H9 (cell line): ENCODE data around the gene ERMAP. TPM values are rescaled to one million over a fixed set of nuclear protein-coding genes. Genes with fewer than 3 reads are reported as not detected.

Experiments
- DNase-seq: peaks from one replicate; pipeline ENCODE4 v3.0.0-alpha.2; 2017
- H2AFZ ChIP-seq: one replicate; pipeline ENCODE4 v1.6.1; 2013; ENCODE audit warnings: mild to moderate bottlenecking, low read length, control low read depth, moderate library complexity
- H2AK5ac ChIP-seq: 2 replicates; pipeline ENCODE4 v1.6.1; 2013; ENCODE audit warnings: low read length, control low read depth, mixed read lengths; ENCODE audit not compliant: insufficient read length
- H2BK120ac ChIP-seq: one replicate; pipeline ENCODE4 v1.6.1; 2013; ENCODE audit warnings: low read depth, mild to moderate bottlenecking, low read length, control low read depth, inconsistent platforms; ENCODE audit not compliant: poor library complexity, severe bottlenecking
- H2BK12ac ChIP-seq: 2 replicates; pipeline ENCODE4 v1.6.1; 2013; ENCODE audit warnings: low read length, control low read depth, mixed read lengths, low read depth; ENCODE audit not compliant: insufficient read length
- H2BK15ac ChIP-seq: 2 replicates; pipeline ENCODE4 v1.6.1; 2013; ENCODE audit warnings: low read depth, low read length, control low read depth
- H2BK20ac ChIP-seq: one replicate; pipeline ENCODE4 v1.6.1; 2013; ENCODE audit warnings: low read depth, mild to moderate bottlenecking, low read length, control low read depth, inconsistent platforms; ENCODE audit not compliant: poor library complexity, severe bottlenecking
- H2BK5ac ChIP-seq: 2 replicates; pipeline ENCODE4 v1.6.1; 2013; ENCODE audit warnings: low read length, control low read depth, mixed read lengths; ENCODE audit not compliant: insufficient read length
- H3K14ac ChIP-seq: 2 replicates; pipeline ENCODE4 v1.6.1; 2013; ENCODE audit warnings: low read length, control low read depth; ENCODE audit not compliant: insufficient read depth
- H3K18ac ChIP-seq: 2 replicates; pipeline ENCODE4 v1.6.1; 2013; ENCODE audit warnings: low read depth, mild to moderate bottlenecking, mixed read lengths, low read length, control low read depth; ENCODE audit not compliant: insufficient read length
- H3K23ac ChIP-seq: 2 replicates; pipeline ENCODE4 v1.6.1; 2013; ENCODE audit warnings: low read length, control low read depth, mixed read lengths, low read depth; ENCODE audit not compliant: insufficient read length
- H3K23me2 ChIP-seq: 2 replicates; pipeline ENCODE4 v1.6.1; 2013; ENCODE audit warnings: low read depth, mild to moderate bottlenecking, mixed read lengths, low read length, control low read depth; ENCODE audit not compliant: insufficient read length, poor library complexity, severe bottlenecking
- H3K27ac ChIP-seq: 2 replicates; pipeline ENCODE4 v1.5.1; 2013; ENCODE audit warnings: low read length, control low read depth, mixed read lengths, low read depth; ENCODE audit not compliant: insufficient read length
- H3K27me3 ChIP-seq: 2 replicates; pipeline ENCODE4 v1.6.1; 2013; ENCODE audit warnings: low read length, control low read depth, inconsistent platforms; ENCODE audit not compliant: insufficient read depth
- H3K4ac ChIP-seq: 2 replicates; pipeline ENCODE4 v1.6.1; 2013; ENCODE audit warnings: low read depth, mild to moderate bottlenecking, control low read depth, inconsistent platforms, low read length, moderate library complexity
- H3K4me1 ChIP-seq: 2 replicates; pipeline ENCODE4 v1.6.1; 2013; ENCODE audit warnings: low read length, control low read depth, inconsistent platforms; ENCODE audit not compliant: insufficient read depth
- H3K4me2 ChIP-seq: 2 replicates; pipeline ENCODE4 v1.6.1; 2013; ENCODE audit warnings: low read length, control low read depth, mixed read lengths; ENCODE audit not compliant: insufficient read length, insufficient read depth
- H3K56ac ChIP-seq: 2 replicates; pipeline ENCODE4 v1.6.1; 2013; ENCODE audit warnings: low read depth, mild to moderate bottlenecking, mixed read lengths, low read length, control low read depth; ENCODE audit not compliant: insufficient read length
- H3K79me1 ChIP-seq: 2 replicates; pipeline ENCODE4 v1.6.1; 2013; ENCODE audit warnings: low read depth, mild to moderate bottlenecking, moderate library complexity, low read length, control low read depth, inconsistent platforms; ENCODE audit not compliant: insufficient read depth, poor library complexity, severe bottlenecking
- H3K79me2 ChIP-seq: 2 replicates; pipeline ENCODE4 v1.6.1; 2013; ENCODE audit warnings: low read length, control low read depth, inconsistent platforms; ENCODE audit not compliant: insufficient read depth
- H3K9ac ChIP-seq: 2 replicates; pipeline ENCODE4 v1.6.1; 2013; ENCODE audit warnings: low read length, control low read depth, mixed read lengths; ENCODE audit not compliant: insufficient read length; ENCODE audit errors: extremely low read depth
- H3K9me3 ChIP-seq: one replicate; pipeline ENCODE4 v1.6.1; 2013; ENCODE audit warnings: low read depth, low read length, inconsistent platforms; ENCODE audit not compliant: control insufficient read depth
- H3T11ph ChIP-seq: one replicate; pipeline ENCODE4 v1.6.1; 2013; ENCODE audit warnings: mild to moderate bottlenecking, low read length, control low read depth, inconsistent platforms
- H4K20me1 ChIP-seq: one replicate; pipeline ENCODE4 v1.6.1; 2013; ENCODE audit not compliant: control insufficient read depth, insufficient read length, insufficient read depth
- H4K5ac ChIP-seq: 2 replicates; pipeline ENCODE4 v1.6.1; 2013; ENCODE audit warnings: low read depth, mild to moderate bottlenecking, mixed read lengths, low read length, control low read depth; ENCODE audit not compliant: insufficient read length
- H4K8ac ChIP-seq: replicated peaks from 2 replicates; pipeline ENCODE4 v1.6.1; 2013; ENCODE audit warnings: low read length, control low read depth, mixed read lengths, low read depth; ENCODE audit not compliant: insufficient read length
- H4K91ac ChIP-seq: 2 replicates; pipeline ENCODE4 v1.6.1; 2013; ENCODE audit warnings: low read depth, mild to moderate bottlenecking, moderate library complexity, mixed read lengths, low read length, control low read depth; ENCODE audit not compliant: insufficient read length
- H3K27ac Mint-ChIP-seq, 3 experiments: 2 replicates in 2 of 3; 3 replicates in 1 of 3; pipeline ENCODE4 v1.8.0; 2020 to 2021; ENCODE audit warnings: mixed read lengths in 3 of 3, mild to moderate bottlenecking in 1 of 3, moderate library complexity in 1 of 3
- H3K27me3 Mint-ChIP-seq: 2 replicates; pipeline ENCODE4 v1.8.0; 2021; ENCODE audit warnings: low read depth, mild to moderate bottlenecking, moderate library complexity, mixed read lengths
- H3K36me3 Mint-ChIP-seq, 3 experiments: 2 replicates in 2 of 3; 3 replicates in 1 of 3; pipeline ENCODE4 v1.8.0; 2020 to 2021; ENCODE audit warnings: low read depth in 3 of 3, mixed read lengths in 3 of 3; ENCODE audit not compliant: insufficient read depth in 1 of 3
- H3K4me1 Mint-ChIP-seq, 2 experiments: 2 replicates each; pipeline ENCODE4 v1.8.0; 2020; ENCODE audit warnings: mixed read lengths in 2 of 2
- H3K4me3 Mint-ChIP-seq, 2 experiments: 2 replicates in 1 of 2; 3 replicates in 1 of 2; pipeline ENCODE4 v1.8.0; 2020 to 2021; ENCODE audit warnings: mild to moderate bottlenecking in 2 of 2, mixed read lengths in 2 of 2, moderate library complexity in 1 of 2
- H3K9me3 Mint-ChIP-seq, 2 experiments: 2 replicates in 1 of 2; 3 replicates in 1 of 2; pipeline ENCODE4 v1.8.0; 2020; ENCODE audit warnings: mild to moderate bottlenecking in 2 of 2, mixed read lengths in 2 of 2, moderate library complexity in 1 of 2
- WGBS: extraction: QIAGEN DNeasy Blood & Tissue Kit; methylation state at CpG from one replicate; pipeline ENCODE4 v1.1.7; 2013; ENCODE audit warnings: missing lambda C conversion rate, low lambda C conversion rate, mixed read lengths; ENCODE audit not compliant: insufficient read length; ENCODE audit errors: extremely low coverage; 5-methylcytosine and 5-hydroxymethylcytosine counted together
- total RNA-seq: library from RNA; stranded (reverse); gene quantifications from 2 replicates; pipeline ENCODE4 v1.2.1, GENCODE V29; 2021
- TF ChIP-seq, protein P1 (sequence below): fragments of 200-600 bp; sonication (generic); conservative IDR thresholded peaks from 3 replicates; pipeline ENCODE4 v1.8.0; 2021; ENCODE audit warnings: antibody characterized with exemption, mild to moderate bottlenecking

Gene ERMAP
- total RNA-seq, 1 experiment from 2014 or later: 4.5 TPM

- no peaks in the 10 kb centered on the region for H3K79me2 ChIP-seq
- H3K4me1 ChIP-seq: no peaks in the 10 kb centered on the region
- DNase-seq: no peak
- Mint-ChIP-seq H3K9me3 (no peaks in the 10 kb centered on the region), H3K27me3 (no peaks in the 10 kb centered on the region; the same call in 1 of the 2 replicates), H3K4me3 (no peak overlapping the region), H3K27ac (no peak overlapping the region), H3K36me3 (no peaks in the 10 kb centered on the region), H3K4me1 (no peaks in the 10 kb centered on the region)
- no peak overlapping the region for H2AK5ac ChIP-seq
- no peak overlapping the region for H3K9ac ChIP-seq
- H3K23ac ChIP-seq: no peak overlapping the region
- no peak overlapping the region for H2BK12ac ChIP-seq
- no peaks in the 10 kb centered on the region for H3K27me3 ChIP-seq
- no peak overlapping the region for H4K91ac ChIP-seq
- H2BK15ac ChIP-seq: no peak overlapping the region
- no peak overlapping the region for H2BK120ac ChIP-seq
- H2BK20ac ChIP-seq: no peak overlapping the region
- H3K18ac ChIP-seq: no peak overlapping the region
- H4K5ac ChIP-seq: no peak overlapping the region
- no peaks in the 10 kb centered on the region for H3K79me1 ChIP-seq
- no peak overlapping the region for H3K4ac ChIP-seq
- H3K23me2 ChIP-seq: no peaks in the 10 kb centered on the region
- H3K4me2 ChIP-seq: no peak overlapping the region
- no peaks in the 10 kb centered on the region for H3K9me3 ChIP-seq
- WGBS: no CpG with 5 or more reads among the region's 2 CpGs
- no peak overlapping the region for H3K27ac ChIP-seq
- no peak overlapping the region for H3K14ac ChIP-seq
- H3T11ph ChIP-seq: no peak overlapping the region
- H2BK5ac ChIP-seq: no peak overlapping the region
- no peak overlapping the region for H2AFZ ChIP-seq
- TF ChIP-seq, protein P1, sequence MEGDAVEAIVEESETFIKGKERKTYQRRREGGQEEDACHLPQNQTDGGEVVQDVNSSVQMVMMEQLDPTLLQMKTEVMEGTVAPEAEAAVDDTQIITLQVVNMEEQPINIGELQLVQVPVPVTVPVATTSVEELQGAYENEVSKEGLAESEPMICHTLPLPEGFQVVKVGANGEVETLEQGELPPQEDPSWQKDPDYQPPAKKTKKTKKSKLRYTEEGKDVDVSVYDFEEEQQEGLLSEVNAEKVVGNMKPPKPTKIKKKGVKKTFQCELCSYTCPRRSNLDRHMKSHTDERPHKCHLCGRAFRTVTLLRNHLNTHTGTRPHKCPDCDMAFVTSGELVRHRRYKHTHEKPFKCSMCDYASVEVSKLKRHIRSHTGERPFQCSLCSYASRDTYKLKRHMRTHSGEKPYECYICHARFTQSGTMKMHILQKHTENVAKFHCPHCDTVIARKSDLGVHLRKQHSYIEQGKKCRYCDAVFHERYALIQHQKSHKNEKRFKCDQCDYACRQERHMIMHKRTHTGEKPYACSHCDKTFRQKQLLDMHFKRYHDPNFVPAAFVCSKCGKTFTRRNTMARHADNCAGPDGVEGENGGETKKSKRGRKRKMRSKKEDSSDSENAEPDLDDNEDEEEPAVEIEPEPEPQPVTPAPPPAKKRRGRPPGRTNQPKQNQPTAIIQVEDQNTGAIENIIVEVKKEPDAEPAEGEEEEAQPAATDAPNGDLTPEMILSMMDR: no peak
- H4K8ac ChIP-seq: no peak overlapping the region
- no peak overlapping the region for H3K56ac ChIP-seq
- no peaks in the 10 kb centered on the region for H4K20me1 ChIP-seq
Observed at GRCh38 chr1:42793824-42794223, 23.1 kb upstream of the ERMAP start.
